Uterus (tissue), 4 donors: ENCODE measurements around the gene PLD1. TPM values are rescaled to one million over a fixed set of nuclear protein-coding genes. Genes with fewer than 3 reads are reported as not detected.

Experiments
- DNase-seq, 2 donors: peaks; one replicate each; pipeline ENCODE4 v3.0.0-alpha.2; 2019 to 2020
- H3K27ac ChIP-seq, 2 donors: fragments of 200-600 bp; sonication (generic); 1 replicate in 1 of 2; 2 replicates in 1 of 2; pipeline ENCODE4 v1.5.1; 2016 to 2018
- H3K27me3 ChIP-seq, 2 donors: fragments of 200-600 bp; sonication (generic); one replicate each; pipeline ENCODE4 v1.5.1; 2018 to 2019; ENCODE audit warnings: control low read depth in 1 of 2
- H3K36me3 ChIP-seq, 2 donors: fragments of 200-600 bp; sonication (generic); one replicate each; pipeline ENCODE4 v1.5.1; 2019; ENCODE audit warnings: control low read depth in 1 of 2
- H3K4me1 ChIP-seq, 2 donors: fragments of 200-600 bp; sonication (generic); one replicate each; pipeline ENCODE4 v1.5.1; 2018 to 2019; ENCODE audit warnings: control low read depth in 1 of 2
- H3K4me3 ChIP-seq, 2 donors: fragments of 200-600 bp; sonication (generic); 1 replicate in 1 of 2; 2 replicates in 1 of 2; pipeline ENCODE4 v1.5.1; 2018 to 2019; ENCODE audit warnings: mild to moderate bottlenecking in 1 of 2
- H3K9me3 ChIP-seq, 2 donors: fragments of 200-600 bp; sonication (generic); one replicate each; pipeline ENCODE4 v1.5.1; 2019; ENCODE audit warnings: control low read depth in 1 of 2
- CTCF ChIP-seq, 4 experiments: fragments of 200-600 bp in 2 of 4; fragments of 450-650 bp in 2 of 4; sonication (generic) in 2 of 4; IDR thresholded peaks; one replicate each; pipeline ENCODE4 v1.5.1; 2016 to 2019; ENCODE audit warnings: antibody characterized with exemption in 4 of 4, mild to moderate bottlenecking in 2 of 4, moderate library complexity in 1 of 4
- POLR2A ChIP-seq, 2 donors: fragments of 450-650 bp; IDR thresholded peaks; one replicate each; pipeline ENCODE4 v1.6.1; 2016; ENCODE audit warnings: antibody characterized with exemption in 2 of 2, mild to moderate bottlenecking in 1 of 2, moderate library complexity in 1 of 2
- intact Hi-C: fragments of 100-400 bp; cut with DNase I; formaldehyde crosslinking; loops from one replicate; pipeline ENCODE4 v1.15.1; 2023; ENCODE audit warnings: low total_unique reads
- total RNA-seq, 4 donors: library from RNA; depleted of rRNA in 3 of 4; stranded (reverse); fragments of >200 nt in 3 of 4; gene quantifications; one replicate each; pipeline versions ENCODE4 v1.1.0 to v1.2.4, GENCODE V29; 2014 to 2023
- donor health status: DM: yes; HTN: yes; CAD: no.

Gene PLD1
- total RNA-seq, 4 donors from 2014 or later = 15.6 to 94.8 (median 30.8) TPM

- intact Hi-C loops = no loop called here
- no peak for TF ChIP-seq CTCF (IDR thresholded peaks at IDR 0.05)
- TF ChIP-seq POLR2A (IDR thresholded peaks at IDR 0.05) = no peak
- no peaks in the 10 kb centered on the region for H3K36me3 ChIP-seq
Observed at GRCh38 chr3:171615686-171616085, 194.6 kb downstream of the PLD1 start.

GRCh38 chr3:171615281-171615680 is 195.0 kb downstream of the PLD1 start:
- Histone ChIP-seq H3K27ac (peak overlapping the region; percentile 74 to 76), H3K4me3 (no peak overlapping the region), H3K36me3 (no peaks in the 10 kb centered on the region), H3K4me1 (no peaks in the 10 kb centered on the region), H3K27me3 (no peaks in the 10 kb centered on the region), H3K9me3 (no peaks in the 10 kb centered on the region)
- DNase-seq = no peak
- intact Hi-C loops = no loop called here
- TF ChIP-seq POLR2A (IDR thresholded peaks at IDR 0.05) (no peak), CTCF (IDR thresholded peaks at IDR 0.05) (no peak)

More at GRCh38 chr3:171615686-171616085, 194.6 kb downstream of the PLD1 start:
- Histone ChIP-seq H3K4me1 (no peaks in the 10 kb centered on the region), H3K27me3 (no peaks in the 10 kb centered on the region), H3K27ac (peak overlapping the region; percentile 74 to 76), H3K9me3 (no peaks in the 10 kb centered on the region), H3K4me3 (no peak overlapping the region)
- no peak for DNase-seq

- Histone ChIP-seq H3K27ac (peak overlapping the region; percentile 74 to 76), H3K27me3 (no peaks in the 10 kb centered on the region), H3K4me1 (no peaks in the 10 kb centered on the region), H3K9me3 (no peaks in the 10 kb centered on the region), H3K4me3 (no peak overlapping the region), H3K36me3 (no peaks in the 10 kb centered on the region)
- peak; percentile 47 to 57 for DNase-seq
- no peak for TF ChIP-seq POLR2A (IDR thresholded peaks at IDR 0.05)
- TF ChIP-seq CTCF (IDR thresholded peaks at IDR 0.05) = peak in 3 of 4 experiments; percentile 42 to 68 (median 52)
- intact Hi-C loops = no loop called here
Observed at GRCh38 chr3:171614318-171614921, 195.9 kb downstream of the PLD1 start.

GRCh38 chr3:171607452-171607851 is 202.8 kb downstream of the PLD1 start:
- no peaks in the 10 kb centered on the region for H3K27me3 ChIP-seq
- H3K36me3 ChIP-seq = no peaks in the 10 kb centered on the region
- no peaks in the 10 kb centered on the region for H3K9me3 ChIP-seq
- TF ChIP-seq POLR2A (IDR thresholded peaks at IDR 0.05) (no peak), CTCF (IDR thresholded peaks at IDR 0.05) (no peak)
- no peaks in the 10 kb centered on the region for H3K4me1 ChIP-seq
- H3K27ac ChIP-seq = no peak overlapping the region
- intact Hi-C loops = no loop called here
- no peak for DNase-seq
- no peak overlapping the region for H3K4me3 ChIP-seq

GRCh38 chr3:171606151-171606751 is 204.0 kb downstream of the PLD1 start:
- DNase-seq = no peak
- intact Hi-C loops = no loop called here

More at GRCh38 chr3:171606151-171606751, 204.0 kb downstream of the PLD1 start:
- Histone ChIP-seq H3K4me3 (no peak overlapping the region), H3K4me1 (no peaks in the 10 kb centered on the region), H3K27me3 (no peaks in the 10 kb centered on the region), H3K9me3 (no peaks in the 10 kb centered on the region), H3K27ac (no peak overlapping the region), H3K36me3 (no peaks in the 10 kb centered on the region)
- TF ChIP-seq CTCF (IDR thresholded peaks at IDR 0.05) (no peak), POLR2A (IDR thresholded peaks at IDR 0.05) (no peak)
